NB4 (cell line): ENCODE data around the gene CEP290.

Source experiments
- CTCF ChIP-seq: IDR thresholded peaks from one replicate; pipeline ENCODE4 v1.5.1; 2012; ENCODE audit warnings: low read depth, low read length
- MAX ChIP-seq: IDR thresholded peaks from 2 replicates; pipeline ENCODE4 v1.6.1; 2011; ENCODE audit warnings: low read depth, low read length
- POLR2A ChIP-seq: IDR thresholded peaks from 2 replicates; pipeline ENCODE4 v1.6.1; 2011; ENCODE audit warnings: mild to moderate bottlenecking; ENCODE audit not compliant: insufficient read length; ENCODE audit errors: extremely low read depth

- TF ChIP-seq MAX = no peak
- no peak for TF ChIP-seq CTCF
- TF ChIP-seq POLR2A = no peak
These were observed 24.3 kb upstream of the CEP290 start for GRCh38 chr12:88166179-88166578.
